GM19324 (cell line): ENCODE results near the gene DPH2.

Experiments used
- ATAC-seq: cut with Tn5 transposase; IDR thresholded peaks from one replicate; pipeline ENCODE4 v1.9.1; 2021; ENCODE audit warnings: mild to moderate bottlenecking, moderate library complexity; ENCODE audit not compliant: unreplicated experiment, low FRiP score

Gene DPH2

GRCh38 chr1:43981135-43981491, 11.3 kb downstream of the DPH2 start:
- ATAC-seq, result no peak

- no peak for ATAC-seq
These were observed 11.8 kb downstream of the DPH2 start for GRCh38 chr1:43981636-43982035.

GRCh38 chr1:43982241-43982640, 12.4 kb downstream of the DPH2 start:
- no peak for ATAC-seq

- ATAC-seq, result no peak
These were observed 13.0 kb downstream of the DPH2 start for GRCh38 chr1:43982808-43983207.

DNA sequence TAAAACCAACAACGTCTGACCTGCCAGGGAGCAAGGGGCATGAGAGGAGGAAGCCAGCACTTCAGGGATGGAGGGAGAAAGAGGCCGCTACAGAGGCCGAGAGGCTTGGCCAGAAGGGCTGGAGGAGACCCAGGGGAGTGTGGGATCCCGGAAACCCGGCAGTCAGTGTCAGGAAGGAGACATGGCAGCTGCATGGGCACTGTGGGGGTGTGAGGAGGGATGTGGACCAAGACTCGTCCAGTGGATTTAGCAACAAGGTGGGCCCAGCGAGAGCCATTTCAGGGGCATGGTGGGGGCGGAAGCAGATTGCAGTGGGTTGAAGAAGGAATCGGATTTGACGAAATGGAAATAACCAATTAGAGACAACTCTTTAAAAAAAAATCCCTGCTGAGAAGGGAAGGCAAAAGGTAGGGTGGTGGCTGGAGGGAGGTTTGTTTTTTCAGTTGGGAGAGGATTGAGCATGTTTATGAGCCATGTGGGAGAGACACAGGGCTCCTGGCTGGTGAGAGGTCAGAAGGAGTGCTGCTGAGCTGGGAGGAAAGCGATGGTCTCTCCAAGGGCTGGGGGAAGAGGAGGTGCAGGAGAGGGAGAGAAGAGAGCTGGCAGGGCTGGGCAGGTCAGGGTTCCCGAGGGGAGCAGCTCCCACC, 13.6 kb downstream of the DPH2 start:
- ATAC-seq, result no peak

GRCh38 chr1:43984855-43985254, 15.0 kb downstream of the DPH2 start:
- ATAC-seq, result no peak

GRCh38 chr1:43985984-43986595, 16.3 kb downstream of the DPH2 start:
- ATAC-seq, result no peak

DNA sequence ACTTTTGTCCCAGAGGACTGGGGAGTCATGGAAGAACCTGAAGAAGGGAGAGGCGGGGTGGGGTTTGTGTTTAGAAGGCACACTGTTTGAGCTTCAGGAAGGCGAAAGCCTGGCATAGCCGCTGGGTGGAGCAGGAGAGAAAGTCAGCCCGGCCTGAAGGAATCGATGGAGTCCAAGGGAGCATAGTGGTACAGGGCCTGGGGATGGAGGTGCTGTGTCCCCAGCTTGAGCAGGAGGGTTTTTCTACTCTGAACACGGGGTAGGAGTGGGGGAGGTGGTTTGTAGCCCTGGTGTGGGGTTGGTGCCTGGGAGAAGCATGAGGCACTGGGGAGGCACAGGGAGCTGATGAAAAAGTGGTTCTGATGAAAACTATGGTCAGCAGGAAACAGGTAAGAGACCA, 16.9 kb downstream of the DPH2 start:
- no peak for ATAC-seq

DNA sequence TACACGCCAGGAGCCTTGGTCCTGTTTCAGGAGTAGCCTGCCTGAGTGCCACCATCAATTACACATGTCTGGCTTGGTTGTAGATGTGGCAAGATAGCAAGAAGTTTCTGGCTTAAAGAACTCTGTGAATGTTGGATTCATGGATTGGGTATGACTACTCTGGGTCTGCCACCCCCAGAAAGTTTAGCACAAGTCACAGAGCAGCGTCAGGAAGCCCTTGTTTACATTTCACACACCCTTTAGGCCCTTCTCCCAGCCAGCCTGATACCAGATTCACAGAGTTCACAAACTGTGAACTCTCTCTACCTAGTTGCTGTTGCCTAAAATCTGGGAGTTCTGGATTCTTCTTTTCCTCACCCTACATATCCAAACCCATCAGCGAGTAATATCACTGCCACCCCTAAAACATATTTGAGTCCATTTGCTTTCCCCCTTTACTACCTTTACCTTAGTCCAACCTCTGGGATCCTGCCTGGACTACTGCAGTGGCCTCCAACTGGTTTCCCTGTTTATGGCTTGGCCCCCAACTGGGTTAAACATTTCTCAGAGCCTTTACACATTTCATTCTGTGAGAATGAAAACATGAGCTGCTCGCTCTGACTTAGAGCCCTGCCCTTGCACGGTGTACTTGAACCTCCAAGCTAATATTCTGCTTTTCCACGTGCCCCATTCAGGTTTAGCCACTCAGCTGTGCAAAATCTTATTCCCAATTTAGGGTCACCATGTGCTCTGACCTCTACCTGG, 17.5 kb downstream of the DPH2 start:
- ATAC-seq, result no peak

DNA sequence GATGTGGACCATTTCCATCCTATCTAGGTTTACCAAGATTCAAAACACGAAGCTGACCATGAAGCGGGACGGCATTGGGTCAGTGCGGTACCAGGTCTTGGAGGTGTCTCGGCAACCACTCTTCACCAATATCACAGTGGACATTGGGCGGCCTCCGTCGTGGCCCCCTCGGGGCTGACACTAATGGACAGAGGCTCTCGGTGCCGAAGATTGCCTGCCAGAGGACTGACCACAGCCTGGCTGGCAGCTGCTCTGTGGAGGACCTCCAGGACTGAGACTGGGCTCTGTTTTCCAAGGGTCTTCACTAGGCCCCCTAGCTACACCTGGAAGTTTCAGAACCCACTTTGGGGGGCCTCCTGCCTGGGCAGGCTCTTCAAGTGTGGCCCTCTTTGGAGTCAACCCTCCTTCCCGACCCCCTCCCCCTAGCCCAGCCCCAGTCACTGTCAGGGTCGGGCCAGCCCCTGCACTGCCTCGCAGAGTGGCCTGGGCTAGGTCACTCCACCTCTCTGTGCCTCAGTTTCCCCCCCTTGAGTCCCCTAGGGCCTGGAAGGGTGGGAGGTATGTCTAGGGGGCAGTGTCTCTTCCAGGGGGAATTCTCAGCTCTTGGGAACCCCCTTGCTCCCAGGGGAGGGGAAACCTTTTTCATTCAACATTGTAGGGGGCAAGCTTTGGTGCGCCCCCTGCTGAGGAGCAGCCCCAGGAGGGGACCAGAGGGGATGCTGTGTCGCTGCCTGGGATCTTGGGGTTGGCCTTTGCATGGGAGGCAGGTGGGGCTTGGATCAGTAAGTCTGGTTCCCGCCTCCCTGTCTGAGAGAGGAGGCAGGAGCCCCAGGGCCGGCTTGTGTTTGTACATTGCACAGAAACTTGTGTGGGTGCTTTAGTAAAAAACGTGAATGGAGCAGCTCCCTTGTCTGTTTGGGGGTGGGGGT, 20.7 kb downstream of the DPH2 start:
- no peak for ATAC-seq

- ATAC-seq, result no peak
These were observed 21.3 kb downstream of the DPH2 start for GRCh38 chr1:43991200-43991475.

DNA sequence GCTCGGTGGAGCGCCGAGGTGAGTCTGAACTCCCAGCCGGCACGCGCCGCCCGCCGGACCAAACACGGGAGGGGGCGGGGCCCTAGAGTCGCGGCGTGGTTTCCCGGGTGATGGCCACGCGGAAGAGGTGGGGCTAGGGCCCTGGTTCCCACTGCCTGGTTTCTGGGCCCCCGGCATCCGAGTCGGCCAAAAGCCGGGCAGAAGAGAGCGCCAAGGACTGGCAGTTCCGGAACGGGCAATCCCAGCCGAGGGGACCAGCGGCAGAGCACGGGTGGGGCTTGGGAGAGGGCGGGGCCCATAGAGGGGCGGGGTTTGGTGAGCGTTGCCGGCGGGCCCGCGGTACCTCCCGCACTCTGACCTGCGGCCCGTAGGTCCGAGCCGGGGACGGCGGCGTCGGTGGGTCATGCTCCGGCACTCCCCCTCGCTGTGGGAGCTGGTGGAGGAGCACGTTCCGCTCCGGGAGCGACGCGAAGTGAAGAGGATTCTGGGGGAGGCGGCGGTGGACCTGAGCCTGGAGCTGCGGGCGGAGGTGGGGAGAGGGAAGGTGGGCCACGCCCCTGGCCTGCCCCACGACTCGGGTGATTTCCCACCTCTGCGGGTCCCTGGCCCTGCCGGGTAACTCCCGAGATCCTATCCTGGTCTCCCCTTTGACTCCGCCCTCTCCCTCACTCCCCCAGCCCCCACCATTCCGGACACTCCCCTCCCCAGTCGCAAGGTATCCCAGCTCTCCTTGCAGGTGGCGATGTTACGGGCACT, 21.8 kb downstream of the DPH2 start, which contains the start of gene CCDC24:
TSS of gene CCDC24 (plus strand) at position 124 of the 756 bp plus-strand sequence. CDS start at position 404, 280 bp downstream.
- ATAC-seq, result peak; percentile 71

DNA sequence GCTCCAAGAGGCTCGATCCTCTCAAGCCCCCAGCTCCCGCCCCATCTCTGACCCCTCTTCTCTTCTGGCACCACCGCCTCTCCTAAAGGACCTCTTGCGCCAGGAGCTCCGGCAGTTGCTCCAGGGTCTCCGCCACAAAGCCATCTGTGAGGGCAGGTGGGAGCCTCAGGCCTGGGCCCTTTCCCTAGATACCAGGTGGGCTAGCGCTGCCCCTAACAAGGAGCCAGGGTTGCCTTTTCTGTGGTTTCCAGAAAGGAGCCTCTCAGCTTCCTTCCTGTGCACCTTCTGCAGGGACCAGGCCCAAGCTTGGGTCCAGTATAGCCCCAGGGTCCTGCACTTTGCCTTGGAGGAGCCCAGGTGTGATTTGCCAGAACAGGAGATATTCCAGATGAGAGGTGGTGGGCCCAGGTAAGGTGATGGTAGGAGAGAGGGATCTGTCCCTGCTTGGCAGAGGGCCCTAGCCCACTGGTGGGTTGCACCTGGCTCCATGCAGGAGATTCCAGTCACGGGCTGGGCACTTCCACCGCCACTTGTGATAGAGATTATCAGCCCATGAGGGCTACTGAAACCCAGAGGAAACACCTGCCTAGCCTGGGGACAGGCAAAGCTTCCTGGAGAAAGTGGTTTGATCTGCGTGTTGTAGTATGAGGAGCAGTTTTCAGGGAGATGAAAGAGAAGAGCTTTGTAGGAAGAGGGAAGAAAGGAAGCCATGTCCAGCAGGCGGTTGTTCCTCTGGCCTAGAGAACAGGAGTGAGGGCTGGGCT, 22.6 kb downstream of the DPH2 start:
- no peak for ATAC-seq

DNA sequence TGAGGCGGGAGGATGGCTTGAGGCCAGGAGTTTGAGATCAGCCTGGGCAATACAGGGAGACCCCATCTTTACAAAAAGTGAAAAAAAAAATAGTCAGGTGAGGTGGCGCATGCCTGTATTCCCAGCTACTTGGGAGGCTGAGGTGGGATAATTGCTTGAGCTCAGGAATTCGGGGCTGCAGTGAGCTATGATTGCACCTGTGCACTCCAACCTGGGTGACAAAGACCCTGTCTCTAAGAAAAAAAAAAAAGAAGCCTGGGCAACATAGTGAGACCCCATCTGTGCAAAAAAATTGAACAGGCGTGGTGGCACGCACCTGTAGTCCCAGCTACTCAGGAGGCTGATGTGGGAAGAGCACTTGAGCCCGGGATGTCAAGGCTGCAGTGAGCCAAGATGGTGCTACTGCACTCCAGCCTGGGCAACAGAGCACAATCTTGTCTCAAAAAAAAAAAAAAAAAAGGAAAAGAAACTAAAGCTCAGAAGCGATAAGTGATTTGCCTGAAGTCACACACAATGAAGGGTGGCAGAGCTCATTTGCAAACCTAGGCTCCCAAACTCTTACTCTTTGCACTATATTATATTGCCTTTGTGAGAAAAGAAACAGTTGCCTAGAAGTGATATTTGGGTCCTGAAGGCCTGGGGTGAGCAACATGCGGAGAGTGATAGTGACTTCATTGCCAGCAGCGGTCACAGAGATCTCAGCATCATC, 23.6 kb downstream of the DPH2 start:
- ATAC-seq, result no peak

DNA sequence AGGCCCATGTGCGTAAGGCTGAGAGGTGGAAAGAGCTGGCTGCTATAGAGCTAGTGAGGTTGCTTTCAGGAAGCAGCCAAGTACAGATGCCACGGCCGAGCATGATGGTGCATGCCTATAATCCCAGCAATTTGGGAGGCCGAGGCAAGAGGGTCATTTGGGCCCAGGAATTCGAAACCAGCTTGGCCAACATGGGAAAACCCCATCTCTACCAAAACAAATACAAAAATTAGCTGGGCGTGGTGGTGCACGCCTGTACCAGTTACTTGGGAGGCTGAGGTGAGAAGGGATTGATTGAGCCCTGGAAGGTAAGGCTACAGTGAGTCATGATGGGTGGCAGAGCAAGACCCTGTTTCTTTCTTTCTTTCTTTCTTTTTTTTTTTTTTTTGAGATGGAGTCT, 24.3 kb downstream of the DPH2 start:
- no peak for ATAC-seq

- ATAC-seq, result no peak
These were observed 25.3 kb downstream of the DPH2 start for GRCh38 chr1:43994794-43995790.

- no peak for ATAC-seq
These were observed 26.3 kb downstream of the DPH2 start for GRCh38 chr1:43995984-43996732.
